ENCODE results near the gene HHAT. TPM values are rescaled to one million over a fixed set of nuclear protein-coding genes. Genes with fewer than 3 reads are reported as not detected.

HHAT gene
- total and polyA plus RNA-seq, 12 donors, result 0.81 to 4.3 (median 2.6) TPM

- no peak for TF ChIP-seq CTCF (IDR thresholded peaks at IDR 0.05)
- 91 to 92% methylated on average over 3 of the region's 3 CpGs for WGBS, 2 donors
- ATAC-seq (no peak), DNase-seq (no peak)
- H3K36me3 ChIP-seq, result no peaks in the 10 kb centered on the region
- H3K9me3 ChIP-seq, result no peaks in the 10 kb centered on the region
- H3K4me1 ChIP-seq, result no peaks in the 10 kb centered on the region
- no peaks in the 10 kb centered on the region for H3K27me3 ChIP-seq
- H3K27ac ChIP-seq, result no peak overlapping the region
- intact Hi-C loops (cut with DNase I), result loop anchor here in 2 of 10 donors (10.0 kb wide), 2 partner anchors 145 to 695 kb away; partner anchors contain the start of gene KCNH1 (in 1 of the 2)
- H3K4me3 ChIP-seq, result no peak overlapping the region
These were observed 111.4 kb downstream of the HHAT start for GRCh38 chr1:210440081-210440480.

GRCh38 chr1:210441028-210441427 lies 112.3 kb downstream of the HHAT start:
- WGBS, 2 donors, result 98 to 100% methylated on average over 1 of the region's 1 CpG
- no peak for TF ChIP-seq CTCF (IDR thresholded peaks at IDR 0.05)
- Histone ChIP-seq H3K27ac (no peak overlapping the region), H3K4me3 (no peak overlapping the region), H3K27me3 (no peaks in the 10 kb centered on the region), H3K4me1 (no peaks in the 10 kb centered on the region), H3K36me3 (no peaks in the 10 kb centered on the region), H3K9me3 (no peaks in the 10 kb centered on the region)
- intact Hi-C loops (cut with DNase I), result loop anchor here in 2 of 10 donors (10.0 kb wide), 2 partner anchors 144 to 694 kb away; partner anchors contain the start of gene KCNH1 (in 1 of the 2)
- no peak for ATAC-seq
- DNase-seq, result no peak

- no peaks in the 10 kb centered on the region for H3K36me3 ChIP-seq
- TF ChIP-seq CTCF (IDR thresholded peaks at IDR 0.05), result no peak
- no peaks in the 10 kb centered on the region for H3K27me3 ChIP-seq
- DNase-seq (no peak), ATAC-seq (no peak)
- H3K27ac ChIP-seq, result no peak overlapping the region
- no peak overlapping the region for H3K4me3 ChIP-seq
- no peaks in the 10 kb centered on the region for H3K4me1 ChIP-seq
- intact Hi-C loops (cut with DNase I), result loop anchor here in 6 of 10 donors (5.0 to 10.0 kb wide), 4 partner anchors 139 to 692 kb away; partner anchors contain the start of gene KCNH1 (in 4 of the 6)
- no peaks in the 10 kb centered on the region for H3K9me3 ChIP-seq
These were observed 116.8 kb downstream of the HHAT start for GRCh38 chr1:210445485-210445884.

- no peak for ATAC-seq
- no peak overlapping the region for H3K4me3 ChIP-seq
- DNase-seq, result no peak
- no peak for TF ChIP-seq CTCF (IDR thresholded peaks at IDR 0.05)
- H3K4me1 ChIP-seq, result no peaks in the 10 kb centered on the region
- no peaks in the 10 kb centered on the region for H3K36me3 ChIP-seq
- WGBS, 2 donors, result 78 to 87% methylated on average over 7 of the region's 7 CpGs
- H3K9me3 ChIP-seq, result no peaks in the 10 kb centered on the region
- intact Hi-C loops (cut with DNase I), result loop anchor here in 6 of 10 donors (2.0 to 10.0 kb wide), 5 partner anchors 139 to 691 kb away; partner anchors contain the start of gene KCNH1 (in 5 of the 6)
- H3K27ac ChIP-seq, result no peak overlapping the region
- no peaks in the 10 kb centered on the region for H3K27me3 ChIP-seq
These were observed 117.2 kb downstream of the HHAT start for GRCh38 chr1:210445931-210446330.

All from heart right ventricle (tissue), 16 donors.